Smooth muscle cell (in vitro differentiated cells): ENCODE measurements around the gene ZFP91. TPM values are rescaled to one million over a fixed set of nuclear protein-coding genes. Genes with fewer than 3 reads are reported as not detected.

Experiments used
- DNase-seq: peaks from one replicate; lab custom pipeline; 2025; ENCODE audit not compliant: unreplicated experiment; lab: John Stamatoyannopoulos, UW
- H2AFZ ChIP-seq: fragments of 200-600 bp; sonication (generic); 2 replicates; pipeline ENCODE4 v1.6.0; 2016; ENCODE audit warnings: antibody characterized with exemption, low read depth, mild to moderate bottlenecking
- H3F3A ChIP-seq: fragments of 200-600 bp; sonication (generic); 2 replicates; pipeline ENCODE4 v1.6.0; 2017; ENCODE audit warnings: antibody characterized with exemption, low read depth
- H3K27ac ChIP-seq: fragments of 200-600 bp; sonication (generic); 2 replicates; pipeline ENCODE4 v1.5.1; 2016; ENCODE audit warnings: low read depth, mild to moderate bottlenecking
- H3K27me3 ChIP-seq: fragments of 200-600 bp; sonication (generic); 2 replicates; pipeline ENCODE4 v1.6.1; 2016; ENCODE audit warnings: low read depth, mild to moderate bottlenecking
- H3K36me3 ChIP-seq: fragments of 200-600 bp; sonication (generic); 2 replicates; pipeline ENCODE4 v1.5.1; 2016; ENCODE audit warnings: low read depth
- H3K4me1 ChIP-seq: fragments of 200-600 bp; sonication (generic); 2 replicates; pipeline ENCODE4 v1.5.1; 2016; ENCODE audit warnings: low read depth
- H3K4me2 ChIP-seq: fragments of 200-600 bp; sonication (generic); 2 replicates; pipeline ENCODE4 v1.6.0; 2016; ENCODE audit warnings: mild to moderate bottlenecking
- H3K4me3 ChIP-seq: fragments of 200-600 bp; sonication (generic); 2 replicates; pipeline ENCODE4 v1.5.1; 2016; ENCODE audit warnings: mild to moderate bottlenecking
- H3K79me2 ChIP-seq: fragments of 200-600 bp; sonication (generic); 2 replicates; pipeline ENCODE4 v1.6.0; 2016; ENCODE audit warnings: low read depth, mild to moderate bottlenecking
- H3K9ac ChIP-seq: fragments of 200-600 bp; sonication (generic); 2 replicates; pipeline ENCODE4 v1.6.0; 2016; ENCODE audit warnings: low read depth
- H3K9me3 ChIP-seq: fragments of 200-600 bp; sonication (generic); replicated peaks from 2 replicates; pipeline ENCODE4 v1.5.1; 2016; ENCODE audit warnings: low read depth
- H4K20me1 ChIP-seq: fragments of 200-600 bp; sonication (generic); 2 replicates; pipeline ENCODE4 v1.6.0; 2016; ENCODE audit warnings: low read depth
- CTCF ChIP-seq: fragments of 200-600 bp; sonication (generic); IDR thresholded peaks from 2 replicates; pipeline ENCODE4 v1.5.1; 2017; ENCODE audit warnings: borderline replicate concordance, mild to moderate bottlenecking, antibody characterized with exemption; ENCODE audit not compliant: insufficient read depth, poor library complexity, severe bottlenecking
- WGBS: methylation state at CpG from one replicate; pipeline ENCODE4 v1.1.7; 2016; ENCODE audit warnings: low lambda C conversion rate; 5-methylcytosine and 5-hydroxymethylcytosine counted together
- polyA plus RNA-seq: library from polyadenylated mRNA; unstranded; fragments of >200 nt; fragmentation: Nextera tagmentation; extraction: Ambion mirVana; gene quantifications from 2 replicates; pipeline ENCODE4 v1.2.1, GENCODE V29; 2016
- total RNA-seq: library from RNA; depleted of rRNA; stranded (reverse); fragments of >200 nt; gene quantifications from 2 replicates; pipeline ENCODE4 v1.2.3, GENCODE V29; 2014

ZFP91 gene
- total and polyA plus RNA-seq, 2 experiments from 2014 or later = 14.5 to 47.4 TPM

DNA sequence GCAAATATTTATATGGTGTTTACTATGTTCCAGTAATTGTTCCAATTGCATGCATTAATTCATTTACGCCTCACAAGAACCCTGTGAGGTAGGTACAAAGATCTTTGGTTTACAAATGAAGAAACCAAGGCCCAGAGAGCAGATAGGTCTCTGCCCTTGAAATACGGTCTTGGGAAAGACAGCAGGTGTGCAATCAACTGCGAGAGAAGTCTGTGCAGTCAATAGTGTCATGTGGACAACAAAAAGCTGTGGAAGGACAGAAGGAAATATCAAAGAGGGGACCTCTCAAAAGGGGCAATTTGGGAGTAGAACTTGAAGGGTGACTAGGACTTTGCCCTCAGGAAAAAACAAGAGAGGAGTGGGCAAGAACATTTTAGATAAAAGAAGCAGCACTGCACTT is 52.5 kb downstream of the ZFP91 start:
- Histone ChIP-seq H3K27ac (no peak overlapping the region), H2AFZ (no peak overlapping the region), H3K36me3 (no peaks in the 10 kb centered on the region), H3K27me3 (no peaks in the 10 kb centered on the region), H3K4me2 (no peak overlapping the region), H3K9ac (no peak overlapping the region), H3F3A (no peaks in the 10 kb centered on the region), H4K20me1 (no peaks in the 10 kb centered on the region), H3K4me3 (no peak overlapping the region), H3K4me1 (peaks cover 7% of the 10 kb centered on the region), H3K9me3 (no peaks in the 10 kb centered on the region), H3K79me2 (no peaks in the 10 kb centered on the region)
- no peak for TF ChIP-seq CTCF
- no peak for DNase-seq
- 95% methylated on average over 3 of the region's 3 CpGs for WGBS

DNA sequence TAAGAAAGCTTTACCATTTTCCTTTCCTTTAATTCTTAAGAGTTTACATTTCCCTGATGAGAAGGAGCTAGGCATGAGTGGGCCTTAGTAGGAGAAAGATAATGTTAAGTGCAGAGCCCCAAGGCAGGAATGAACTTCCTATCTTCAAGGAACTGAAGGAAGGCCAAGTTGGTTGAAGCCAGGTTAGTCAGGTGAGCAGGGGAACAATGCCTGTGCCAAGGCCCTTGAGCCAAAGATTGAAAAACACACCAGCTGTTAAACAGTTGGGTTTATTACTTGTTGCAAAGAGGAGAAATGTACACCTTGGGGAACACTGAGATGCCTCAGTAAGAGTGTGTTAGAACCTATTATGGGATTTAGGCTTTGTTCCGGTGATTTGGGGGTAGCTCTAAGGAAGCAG is 53.6 kb downstream of the ZFP91 start:
- Histone ChIP-seq H3K4me1 (peaks cover 7% of the 10 kb centered on the region), H3K4me3 (no peak overlapping the region), H3K27ac (no peak overlapping the region), H2AFZ (no peak overlapping the region), H3F3A (no peaks in the 10 kb centered on the region), H3K9ac (no peak overlapping the region), H3K79me2 (no peaks in the 10 kb centered on the region), H3K9me3 (no peaks in the 10 kb centered on the region), H3K36me3 (no peaks in the 10 kb centered on the region), H3K4me2 (no peak overlapping the region), H3K27me3 (no peaks in the 10 kb centered on the region), H4K20me1 (no peaks in the 10 kb centered on the region)
- DNase-seq = no peak
- 95% methylated on average over 1 of the region's 1 CpG for WGBS
- no peak for TF ChIP-seq CTCF

- 84% methylated on average over 3 of the region's 3 CpGs for WGBS
Observed at GRCh38 chr11:58636587-58636986, 57.7 kb downstream of the ZFP91 start.

More at GRCh38 chr11:58636587-58636986, 57.7 kb downstream of the ZFP91 start:
- Histone ChIP-seq H3K79me2 (no peaks in the 10 kb centered on the region), H4K20me1 (no peaks in the 10 kb centered on the region), H2AFZ (no peak overlapping the region), H3K9ac (no peak overlapping the region), H3F3A (no peaks in the 10 kb centered on the region), H3K4me1 (peaks cover 7% of the 10 kb centered on the region), H3K4me2 (no peak overlapping the region), H3K9me3 (no peaks in the 10 kb centered on the region), H3K4me3 (no peak overlapping the region), H3K36me3 (no peaks in the 10 kb centered on the region), H3K27ac (no peak overlapping the region), H3K27me3 (no peaks in the 10 kb centered on the region)
- DNase-seq = no peak
- no peak for TF ChIP-seq CTCF
